GM12872 (cell line): ENCODE measurements around the gene TNFAIP8L1.

Source experiments
- TF ChIP-seq, protein P1 (sequence below): IDR thresholded peaks from 3 replicates; pipeline ENCODE4 v1.5.1; 2011; ENCODE audit warnings: low read depth, mild to moderate bottlenecking, low read length, moderate library complexity; ENCODE audit not compliant: insufficient read depth

The TNFAIP8L1 gene

DNA sequence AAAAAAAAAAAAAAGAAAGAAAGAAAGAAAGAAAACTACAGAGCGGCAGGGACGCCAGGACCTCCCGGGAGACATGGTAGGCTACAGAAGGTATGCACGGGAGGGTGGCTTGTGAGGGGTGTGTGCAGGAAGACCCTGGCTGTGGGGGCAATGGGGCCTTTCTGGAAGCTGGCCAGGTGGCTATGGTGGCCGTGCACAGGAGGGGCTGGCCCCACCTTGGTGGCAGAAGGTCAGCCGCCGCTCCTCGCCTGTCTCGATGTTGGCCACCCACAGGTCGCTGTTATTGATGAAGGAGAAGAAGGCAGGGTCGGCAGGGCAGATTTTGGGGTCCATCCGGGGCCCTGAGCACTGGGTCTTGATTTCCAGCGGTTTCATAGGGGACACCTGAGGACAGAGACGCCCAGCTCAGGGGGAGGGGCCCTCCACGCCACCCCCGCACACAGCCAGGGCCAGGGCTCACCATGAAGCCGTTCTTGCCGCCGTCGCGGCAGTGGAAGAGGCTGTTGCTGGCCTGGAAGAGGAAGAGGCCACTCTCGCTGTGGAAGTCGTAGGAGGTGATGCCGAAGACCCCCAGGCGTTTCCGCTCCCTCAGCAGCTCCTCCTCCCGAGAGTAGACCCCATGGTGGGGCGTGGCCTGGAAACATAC, 64.5 kb downstream of the TNFAIP8L1 start:
- TF ChIP-seq, protein P1, sequence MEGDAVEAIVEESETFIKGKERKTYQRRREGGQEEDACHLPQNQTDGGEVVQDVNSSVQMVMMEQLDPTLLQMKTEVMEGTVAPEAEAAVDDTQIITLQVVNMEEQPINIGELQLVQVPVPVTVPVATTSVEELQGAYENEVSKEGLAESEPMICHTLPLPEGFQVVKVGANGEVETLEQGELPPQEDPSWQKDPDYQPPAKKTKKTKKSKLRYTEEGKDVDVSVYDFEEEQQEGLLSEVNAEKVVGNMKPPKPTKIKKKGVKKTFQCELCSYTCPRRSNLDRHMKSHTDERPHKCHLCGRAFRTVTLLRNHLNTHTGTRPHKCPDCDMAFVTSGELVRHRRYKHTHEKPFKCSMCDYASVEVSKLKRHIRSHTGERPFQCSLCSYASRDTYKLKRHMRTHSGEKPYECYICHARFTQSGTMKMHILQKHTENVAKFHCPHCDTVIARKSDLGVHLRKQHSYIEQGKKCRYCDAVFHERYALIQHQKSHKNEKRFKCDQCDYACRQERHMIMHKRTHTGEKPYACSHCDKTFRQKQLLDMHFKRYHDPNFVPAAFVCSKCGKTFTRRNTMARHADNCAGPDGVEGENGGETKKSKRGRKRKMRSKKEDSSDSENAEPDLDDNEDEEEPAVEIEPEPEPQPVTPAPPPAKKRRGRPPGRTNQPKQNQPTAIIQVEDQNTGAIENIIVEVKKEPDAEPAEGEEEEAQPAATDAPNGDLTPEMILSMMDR: no peak

DNA sequence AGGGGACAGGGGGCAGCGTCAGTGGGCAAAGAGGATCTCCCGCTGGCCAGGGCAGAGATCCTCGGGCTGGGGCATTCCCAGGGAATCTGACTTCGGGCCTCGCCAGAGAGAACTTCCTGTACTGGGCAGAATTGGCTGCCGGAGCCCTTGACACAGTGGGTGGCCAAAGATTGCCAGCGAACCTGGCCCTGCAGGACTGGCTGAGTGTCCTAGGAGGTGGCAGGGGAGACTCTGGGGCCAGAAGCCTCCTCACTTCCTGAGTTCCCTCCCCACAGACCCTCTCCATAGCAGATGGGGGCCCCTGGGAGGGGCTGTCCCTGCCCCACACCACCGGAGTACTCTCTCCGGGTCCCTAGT, 65.0 kb downstream of the TNFAIP8L1 start:
- TF ChIP-seq, protein P1: no peak
